Keratinocyte (primary cell): ENCODE data around the gene PDS5A.

Source experiments
- EZH2 ChIP-seq: IDR thresholded peaks from one replicate; pipeline ENCODE4 v1.6.1; 2012; ENCODE audit warnings: inconsistent platforms, mild to moderate bottlenecking, low read length, moderate library complexity
- TF ChIP-seq, protein P1 (sequence below), 3 experiments: IDR thresholded peaks in 1 of 3; conservative IDR thresholded peaks in 1 of 3; optimal IDR thresholded peaks in 1 of 3; 2 replicates in 2 of 3; 3 replicates in 1 of 3; pipeline versions ENCODE3 to v1.5.1; 2011; ENCODE audit warnings: low read length in 3 of 3, mild to moderate bottlenecking in 3 of 3, moderate library complexity in 2 of 3, control low read depth in 1 of 3, inconsistent platforms in 1 of 3; ENCODE audit not compliant: insufficient read depth in 2 of 3; ENCODE audit errors: extremely low read depth in 1 of 3

DNA sequence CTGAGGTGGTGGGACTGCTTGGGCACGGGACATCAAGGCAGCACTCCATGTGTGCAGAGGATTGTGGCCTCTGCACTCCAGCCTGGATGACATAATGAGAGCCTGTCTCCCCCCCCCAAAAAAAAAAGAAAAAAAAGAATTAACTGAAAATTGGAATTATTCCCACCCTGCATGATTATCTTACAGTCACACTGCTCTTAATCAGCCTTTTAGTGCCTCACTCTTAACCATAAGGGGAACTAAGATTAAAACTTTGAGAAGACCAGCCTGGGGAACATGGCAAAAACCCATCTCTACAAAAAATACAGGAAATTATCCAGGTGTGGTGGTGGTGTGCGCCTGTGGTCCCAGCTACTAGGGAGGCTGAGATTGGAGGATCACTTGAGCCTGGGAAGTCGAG is 185.2 kb downstream of the PDS5A start:
- TF ChIP-seq, protein P1, sequence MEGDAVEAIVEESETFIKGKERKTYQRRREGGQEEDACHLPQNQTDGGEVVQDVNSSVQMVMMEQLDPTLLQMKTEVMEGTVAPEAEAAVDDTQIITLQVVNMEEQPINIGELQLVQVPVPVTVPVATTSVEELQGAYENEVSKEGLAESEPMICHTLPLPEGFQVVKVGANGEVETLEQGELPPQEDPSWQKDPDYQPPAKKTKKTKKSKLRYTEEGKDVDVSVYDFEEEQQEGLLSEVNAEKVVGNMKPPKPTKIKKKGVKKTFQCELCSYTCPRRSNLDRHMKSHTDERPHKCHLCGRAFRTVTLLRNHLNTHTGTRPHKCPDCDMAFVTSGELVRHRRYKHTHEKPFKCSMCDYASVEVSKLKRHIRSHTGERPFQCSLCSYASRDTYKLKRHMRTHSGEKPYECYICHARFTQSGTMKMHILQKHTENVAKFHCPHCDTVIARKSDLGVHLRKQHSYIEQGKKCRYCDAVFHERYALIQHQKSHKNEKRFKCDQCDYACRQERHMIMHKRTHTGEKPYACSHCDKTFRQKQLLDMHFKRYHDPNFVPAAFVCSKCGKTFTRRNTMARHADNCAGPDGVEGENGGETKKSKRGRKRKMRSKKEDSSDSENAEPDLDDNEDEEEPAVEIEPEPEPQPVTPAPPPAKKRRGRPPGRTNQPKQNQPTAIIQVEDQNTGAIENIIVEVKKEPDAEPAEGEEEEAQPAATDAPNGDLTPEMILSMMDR (optimal IDR thresholded peaks at IDR 0.05 in 1 of 3, IDR thresholded peaks at IDR 0.05 in 1 of 3, conservative IDR thresholded peaks at IDR 0.05 in 1 of 3; ENCODE audit: extremely low read depth in 1 of 3, insufficient read depth in 2 of 3, low read length in 3 of 3), result no peak
- TF ChIP-seq EZH2, result no peak
